ENCODE measurements around the gene HSFX4. TPM values are rescaled to one million over a fixed set of nuclear protein-coding genes. Genes with fewer than 3 reads are reported as not detected.

Gene HSFX4
- total and polyA plus RNA-seq, 2 experiments from 2014 or later = not detected

- peaks cover 3% of the 10 kb centered on the region for H3K27me3 Mint-ChIP-seq (ENCODE audit: insufficient read depth, low read depth, poor library complexity)
- H3K4me1 Mint-ChIP-seq = no peaks in the 10 kb centered on the region; the same call in 2 of the 3 replicates
- Histone ChIP-seq H3K36me3 (ENCODE audit: insufficient read depth) (no peaks in the 10 kb centered on the region), H2AFZ (no peak overlapping the region), H4K20me1 (replicated peaks; ENCODE audit: insufficient read depth) (no peaks in the 10 kb centered on the region), H3K4me1 (ENCODE audit: insufficient read depth) (no peaks in the 10 kb centered on the region), H3K9me2 (ENCODE audit: insufficient read depth) (no peaks in the 10 kb centered on the region), H3F3A (replicated peaks; ENCODE audit: low read depth) (no peaks in the 10 kb centered on the region), H3K79me2 (replicated peaks; ENCODE audit: insufficient read depth) (no peaks in the 10 kb centered on the region), H3K27me3 (ENCODE audit: insufficient read depth) (no peaks in the 10 kb centered on the region), H3K27ac (ENCODE audit: low read depth) (no peak overlapping the region), H3K4me2 (no peak overlapping the region), H3K4me3 (no peak overlapping the region)
- H3K4me3 Mint-ChIP-seq = no peak overlapping the region
- TF ChIP-seq JUNB (IDR thresholded peaks at IDR 0.05; ENCODE audit: unreplicated experiment) (no peak), CREB1 (CRISPR knock-in tag; IDR thresholded peaks at IDR 0.05; ENCODE audit: low read depth) (no peak), ZNF331 (CRISPR knock-in tag; IDR thresholded peaks at IDR 0.05; ENCODE audit: low read depth) (no peak), ETS1 (IDR thresholded peaks at IDR 0.05) (no peak), STAT1 (IDR thresholded peaks at IDR 0.05; ENCODE audit: unreplicated experiment) (no peak), CTCF (conservative IDR thresholded peaks at IDR 0.05; ENCODE audit: low read depth in 2 of 2) (no peak), ZNF114 (CRISPR knock-in tag; IDR thresholded peaks at IDR 0.05) (no peak), NANOG (IDR thresholded peaks at IDR 0.05; ENCODE audit: borderline replicate concordance) (no peak), EZH2phosphoT487 (IDR thresholded peaks at IDR 0.05; ENCODE audit: unreplicated experiment) (no peak)
- H3K36me3 Mint-ChIP-seq (ENCODE audit: low read depth) = no peaks in the 10 kb centered on the region; the same call in 2 of the 3 replicates
- no peaks in the 10 kb centered on the region for H3K9me3 Mint-ChIP-seq
- DNase-seq (ENCODE audit: low spot score) (no peak), ATAC-seq (no peak)
- H3K27ac Mint-ChIP-seq = no peak overlapping the region
Measured at GRCh38 chrX:149910178-149910695, 19.1 kb upstream of the HSFX4 start.

- H3K36me3 ChIP-seq (ENCODE audit: insufficient read depth) = no peaks in the 10 kb centered on the region
- no peak for ATAC-seq
- DNase-seq (ENCODE audit: low spot score) = no peak
- H2AFZ ChIP-seq = no peak overlapping the region
- no peak overlapping the region for H3K4me3 ChIP-seq
- H3K4me3 Mint-ChIP-seq = no peak overlapping the region
- H3K27me3 Mint-ChIP-seq (ENCODE audit: insufficient read depth, low read depth, poor library complexity) = peaks cover 2% of the 10 kb centered on the region
- no peak overlapping the region for H3K27ac Mint-ChIP-seq
- H3K27ac ChIP-seq (ENCODE audit: low read depth) = no peak overlapping the region
- no peak overlapping the region for H3K4me2 ChIP-seq
- H3F3A ChIP-seq (replicated peaks; ENCODE audit: low read depth) = no peaks in the 10 kb centered on the region
- H3K27me3 ChIP-seq (ENCODE audit: insufficient read depth) = no peaks in the 10 kb centered on the region
- no peaks in the 10 kb centered on the region for H3K4me1 ChIP-seq (ENCODE audit: insufficient read depth)
- H3K79me2 ChIP-seq (replicated peaks; ENCODE audit: insufficient read depth) = no peaks in the 10 kb centered on the region
- H4K20me1 ChIP-seq (replicated peaks; ENCODE audit: insufficient read depth) = no peaks in the 10 kb centered on the region
- H3K9me3 Mint-ChIP-seq = no peaks in the 10 kb centered on the region
- H3K4me1 Mint-ChIP-seq = no peaks in the 10 kb centered on the region
- H3K9me2 ChIP-seq (ENCODE audit: insufficient read depth) = no peaks in the 10 kb centered on the region
- no peaks in the 10 kb centered on the region; the same call in 2 of the 3 replicates for H3K36me3 Mint-ChIP-seq (ENCODE audit: low read depth)
- TF ChIP-seq REST (IDR thresholded peaks at IDR 0.05; ENCODE audit: unreplicated experiment) (no peak), EZH2phosphoT487 (IDR thresholded peaks at IDR 0.05; ENCODE audit: unreplicated experiment) (no peak), CREB1 (CRISPR knock-in tag; IDR thresholded peaks at IDR 0.05; ENCODE audit: low read depth) (no peak), ZNF331 (CRISPR knock-in tag; IDR thresholded peaks at IDR 0.05; ENCODE audit: low read depth) (no peak), NANOG (IDR thresholded peaks at IDR 0.05; ENCODE audit: borderline replicate concordance) (no peak), STAT1 (IDR thresholded peaks at IDR 0.05; ENCODE audit: unreplicated experiment) (no peak)
Measured at GRCh38 chrX:149916745-149917392, 12.5 kb upstream of the HSFX4 start.
